Endothelial cell (in vitro differentiated cells): ENCODE results near the gene PP2D1. TPM values are rescaled to one million over a fixed set of nuclear protein-coding genes. Genes with fewer than 3 reads are reported as not detected.
A peak's percentile ranks its signal among the peaks of the same experiment; 100 is the strongest.

ENCODE experiments used
- DNase-seq: peaks from one replicate; pipeline ENCODE4 v3.0.0; 2021; ENCODE audit warnings: low spot score
- H3K27ac Mint-ChIP-seq: one replicate; pipeline ENCODE4 v1.8.0; 2021; ENCODE audit warnings: mixed read lengths, inconsistent platforms; ENCODE audit not compliant: unreplicated experiment
- H3K27me3 Mint-ChIP-seq: one replicate; pipeline ENCODE4 v1.8.0; 2021; ENCODE audit warnings: mild to moderate bottlenecking, moderate library complexity, mixed read lengths, inconsistent platforms; ENCODE audit not compliant: unreplicated experiment
- H3K36me3 Mint-ChIP-seq: one replicate; pipeline ENCODE4 v1.8.0; 2021; ENCODE audit warnings: mild to moderate bottlenecking, low read depth, mixed read lengths, inconsistent platforms; ENCODE audit not compliant: unreplicated experiment
- H3K4me1 Mint-ChIP-seq: one replicate; pipeline ENCODE4 v1.8.0; 2021; ENCODE audit warnings: mild to moderate bottlenecking, mixed read lengths, inconsistent platforms; ENCODE audit not compliant: unreplicated experiment
- H3K4me3 Mint-ChIP-seq: one replicate; pipeline ENCODE4 v1.8.0; 2021; ENCODE audit warnings: mild to moderate bottlenecking, mixed read lengths, inconsistent platforms; ENCODE audit not compliant: unreplicated experiment
- H3K9me3 Mint-ChIP-seq: one replicate; pipeline ENCODE4 v1.8.0; 2021; ENCODE audit warnings: mixed read lengths, inconsistent platforms; ENCODE audit not compliant: unreplicated experiment
- total RNA-seq: library from RNA; stranded (reverse); fragmentation: NEBNext Ultra II Directional; extraction: Animal tissue kit (Norgen Biotek cat#: 25700); gene quantifications from one replicate; pipeline ENCODE4 v1.2.1, GENCODE V29; 2021; ENCODE audit not compliant: unreplicated experiment
- TF ChIP-seq, protein P1 (sequence below): fragments of 200-600 bp; sonication (generic); IDR thresholded peaks from one replicate; pipeline ENCODE4 v1.5.0; 2021; ENCODE audit warnings: antibody characterized with exemption; ENCODE audit not compliant: unreplicated experiment

Gene PP2D1
- total RNA-seq, 1 donor from 2014 or later = not detected

DNA sequence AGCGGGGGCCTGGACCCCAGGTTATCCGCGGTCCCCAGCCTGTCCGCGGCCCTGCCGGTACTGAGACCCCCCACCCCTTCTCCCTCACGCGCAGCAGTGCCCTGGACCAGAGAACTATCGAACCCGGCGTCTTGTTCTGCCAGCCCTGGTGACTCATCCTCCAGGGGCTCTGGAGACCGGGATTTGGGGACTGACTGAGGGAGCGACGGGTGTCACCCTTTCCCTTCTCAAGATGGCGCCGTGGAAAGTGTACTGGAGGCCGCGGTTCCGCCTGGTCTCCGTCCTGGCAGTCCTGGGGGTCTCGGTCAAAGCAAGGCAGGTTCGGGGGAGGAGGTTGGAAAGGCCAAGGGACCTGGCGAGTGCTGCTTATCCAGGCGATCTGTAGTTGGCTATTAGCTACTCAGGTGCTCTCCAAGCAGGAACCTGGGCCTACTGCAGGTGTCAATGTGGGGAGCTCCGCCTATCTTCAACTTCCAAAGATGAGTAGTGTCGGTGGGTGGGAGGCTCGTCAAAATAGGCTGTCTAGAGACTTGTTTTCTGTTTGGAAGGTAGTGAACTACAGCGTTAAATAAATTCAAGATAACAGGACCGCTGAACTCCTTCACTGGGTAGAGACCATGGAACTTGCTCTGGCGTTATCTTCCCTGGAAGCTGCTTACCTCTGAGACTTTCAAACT, 64.4 kb downstream of the PP2D1 start:
- peak overlapping the region; percentile 100 for H3K27ac Mint-ChIP-seq
- H3K36me3 Mint-ChIP-seq = peaks cover 10% of the 10 kb centered on the region
- peak overlapping the region; percentile 99 for H3K4me3 Mint-ChIP-seq
- peaks cover 22% of the 10 kb centered on the region for H3K27me3 Mint-ChIP-seq
- peak; percentile 38 for DNase-seq
- TF ChIP-seq, protein P1, sequence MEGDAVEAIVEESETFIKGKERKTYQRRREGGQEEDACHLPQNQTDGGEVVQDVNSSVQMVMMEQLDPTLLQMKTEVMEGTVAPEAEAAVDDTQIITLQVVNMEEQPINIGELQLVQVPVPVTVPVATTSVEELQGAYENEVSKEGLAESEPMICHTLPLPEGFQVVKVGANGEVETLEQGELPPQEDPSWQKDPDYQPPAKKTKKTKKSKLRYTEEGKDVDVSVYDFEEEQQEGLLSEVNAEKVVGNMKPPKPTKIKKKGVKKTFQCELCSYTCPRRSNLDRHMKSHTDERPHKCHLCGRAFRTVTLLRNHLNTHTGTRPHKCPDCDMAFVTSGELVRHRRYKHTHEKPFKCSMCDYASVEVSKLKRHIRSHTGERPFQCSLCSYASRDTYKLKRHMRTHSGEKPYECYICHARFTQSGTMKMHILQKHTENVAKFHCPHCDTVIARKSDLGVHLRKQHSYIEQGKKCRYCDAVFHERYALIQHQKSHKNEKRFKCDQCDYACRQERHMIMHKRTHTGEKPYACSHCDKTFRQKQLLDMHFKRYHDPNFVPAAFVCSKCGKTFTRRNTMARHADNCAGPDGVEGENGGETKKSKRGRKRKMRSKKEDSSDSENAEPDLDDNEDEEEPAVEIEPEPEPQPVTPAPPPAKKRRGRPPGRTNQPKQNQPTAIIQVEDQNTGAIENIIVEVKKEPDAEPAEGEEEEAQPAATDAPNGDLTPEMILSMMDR = no peak
- peaks cover 32% of the 10 kb centered on the region for H3K4me1 Mint-ChIP-seq
- no peaks in the 10 kb centered on the region for H3K9me3 Mint-ChIP-seq

DNA sequence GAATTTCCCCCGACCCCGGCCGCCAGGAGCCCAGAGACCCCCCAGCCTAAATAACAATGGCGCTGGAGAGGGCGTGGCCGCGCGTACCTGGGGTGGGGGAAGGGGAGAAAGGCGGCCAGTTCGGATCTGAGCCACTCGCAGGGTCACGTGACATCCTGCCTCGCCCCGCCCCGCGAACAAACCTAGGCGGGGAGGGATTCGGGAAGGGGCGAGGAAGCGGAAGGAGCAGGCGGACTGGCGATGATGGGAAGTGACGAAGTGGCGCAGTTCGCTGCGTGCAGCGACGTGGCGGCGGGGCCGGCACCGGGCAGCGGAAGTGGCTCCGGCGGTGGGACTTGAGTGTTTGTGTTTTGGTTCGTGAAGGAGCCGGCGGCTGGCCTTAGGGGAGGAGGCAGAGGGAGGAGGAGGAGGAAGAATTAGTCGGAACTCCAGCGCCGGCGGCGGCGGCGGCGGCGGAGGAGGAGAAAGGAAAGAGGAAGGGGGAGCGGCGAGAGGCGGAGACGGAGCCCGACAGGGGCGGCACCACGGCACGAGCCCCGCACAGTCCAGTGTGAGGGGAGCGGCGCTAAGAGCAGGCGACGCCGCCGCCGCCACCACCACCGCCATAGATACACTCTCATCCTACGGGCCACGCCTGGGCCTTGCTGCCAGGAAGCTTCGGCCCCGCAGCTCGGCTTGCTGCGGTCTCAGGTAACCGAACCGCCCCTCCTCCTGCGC, 65.1 kb downstream of the PP2D1 start, which contains the start of gene RAB5A:
RAB5A (plus strand) TSS at position 266 of the 717 bp plus-strand sequence. CDS start 3,802 bp downstream, outside the sequence.
- Mint-ChIP-seq H3K36me3 (peaks cover 10% of the 10 kb centered on the region), H3K27me3 (peaks cover 22% of the 10 kb centered on the region), H3K4me3 (peak within 1 kb of the TSS; percentile 99), H3K9me3 (no peaks in the 10 kb centered on the region), H3K27ac (peak within 1 kb of the TSS; percentile 100), H3K4me1 (peaks cover 32% of the 10 kb centered on the region)
- DNase-seq = peak; percentile 95
- TF ChIP-seq, protein P1 = no peak

DNA sequence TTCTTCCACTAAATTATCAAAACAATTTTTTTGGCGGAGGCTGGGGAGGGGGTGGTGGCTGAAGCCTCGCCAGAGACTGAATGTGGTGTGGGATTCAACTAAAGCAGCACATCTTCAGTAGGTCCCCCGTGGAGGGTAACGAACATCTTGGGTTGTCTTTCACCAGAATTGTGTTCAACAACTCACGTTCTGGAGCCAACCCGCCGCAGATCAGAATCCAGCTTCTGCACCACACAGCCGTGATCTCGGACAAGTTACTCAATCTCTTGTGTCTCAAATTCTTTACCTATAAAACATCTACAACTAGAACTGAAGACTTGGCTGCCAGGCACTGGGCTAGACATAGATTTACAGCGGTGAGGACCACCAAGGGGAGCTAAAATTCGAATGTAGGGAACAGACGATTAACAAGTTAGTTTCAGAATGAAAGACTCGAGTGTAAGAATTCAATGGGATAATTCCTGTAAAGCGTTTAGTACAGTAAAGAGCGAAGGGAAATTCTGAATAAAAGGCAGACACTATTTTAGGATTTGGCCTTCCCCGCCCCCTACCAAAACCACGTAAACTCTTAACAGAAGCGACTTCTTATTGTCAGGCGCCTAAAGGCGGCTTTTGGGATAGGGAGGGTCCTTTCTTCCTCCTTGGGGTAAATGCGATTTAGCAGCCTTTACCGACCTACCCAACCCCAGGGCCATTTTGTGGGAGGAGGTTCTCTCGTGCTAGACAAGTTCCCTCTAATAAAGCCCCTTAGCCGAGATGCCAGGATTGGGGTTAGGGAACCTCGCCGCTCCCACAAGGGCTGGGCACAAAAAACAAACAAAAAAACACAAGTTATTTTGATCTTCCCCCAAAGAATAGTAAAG, 65.9 kb downstream of the PP2D1 start:
- H3K36me3 Mint-ChIP-seq = peaks cover 5% of the 10 kb centered on the region
- peak overlapping the region; percentile 100 for H3K27ac Mint-ChIP-seq
- TF ChIP-seq, protein P1 = no peak
- H3K4me3 Mint-ChIP-seq = peak overlapping the region; percentile 99
- peaks cover 28% of the 10 kb centered on the region for H3K4me1 Mint-ChIP-seq
- H3K27me3 Mint-ChIP-seq = peaks cover 22% of the 10 kb centered on the region
- DNase-seq = no peak
- no peaks in the 10 kb centered on the region for H3K9me3 Mint-ChIP-seq

DNA sequence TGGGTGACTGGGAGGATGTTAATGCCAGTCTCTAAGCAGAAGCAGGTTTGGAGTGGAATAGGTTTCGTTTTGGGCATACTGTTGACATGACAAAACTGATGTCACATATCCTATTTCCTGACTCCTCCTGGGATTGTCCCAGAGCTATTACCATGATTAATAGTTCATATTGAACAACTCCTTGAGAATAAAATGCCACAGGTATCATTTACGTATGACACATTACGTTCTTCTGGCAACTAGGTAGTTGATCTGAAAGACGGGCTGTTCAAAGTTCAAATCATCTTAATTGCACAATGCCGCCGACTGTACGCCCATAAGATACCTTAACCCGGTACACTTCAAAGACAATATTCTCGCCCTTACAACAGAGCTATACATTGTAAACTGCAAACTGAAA, 66.5 kb downstream of the PP2D1 start:
- TF ChIP-seq, protein P1 = no peak
- peaks cover 28% of the 10 kb centered on the region for H3K4me1 Mint-ChIP-seq
- H3K27me3 Mint-ChIP-seq = peaks cover 22% of the 10 kb centered on the region
- H3K27ac Mint-ChIP-seq = peak overlapping the region; percentile 100
- H3K36me3 Mint-ChIP-seq = peaks cover 5% of the 10 kb centered on the region
- H3K4me3 Mint-ChIP-seq = peak overlapping the region; percentile 99
- DNase-seq = no peak
- no peaks in the 10 kb centered on the region for H3K9me3 Mint-ChIP-seq
